Activated naive CD4-positive, alpha-beta T cell treated with anti-CD3 and anti-CD28 coated beads, Interleukin-2, amount 50 U/mL, for 24 hours (primary cell): ENCODE measurements around the gene EXOC4.
A peak's percentile ranks its signal among the peaks of the same experiment; 100 is the strongest.
"Not testable (repeated sequence)": the region's sequence is repeated elsewhere in the genome, so short reads cannot be mapped to it uniquely, and the experiment has no call there.

Source experiments
- H3K27ac Mint-ChIP-seq: one replicate; pipeline ENCODE4 v1.8.0; 2021; ENCODE audit warnings: mild to moderate bottlenecking, mixed read lengths
- H3K27me3 Mint-ChIP-seq: one replicate; pipeline ENCODE4 v1.8.0; 2021; ENCODE audit warnings: mixed read lengths
- H3K36me3 Mint-ChIP-seq: one replicate; pipeline ENCODE4 v1.8.0; 2021; ENCODE audit warnings: mixed read lengths
- H3K4me1 Mint-ChIP-seq: one replicate; pipeline ENCODE4 v1.8.0; 2021; ENCODE audit warnings: mixed read lengths
- H3K4me3 Mint-ChIP-seq: one replicate; pipeline ENCODE4 v1.8.0; 2021; ENCODE audit warnings: mild to moderate bottlenecking, mixed read lengths
- H3K9me3 Mint-ChIP-seq: one replicate; pipeline ENCODE4 v1.8.0; 2021; ENCODE audit warnings: mixed read lengths

The EXOC4 gene

DNA sequence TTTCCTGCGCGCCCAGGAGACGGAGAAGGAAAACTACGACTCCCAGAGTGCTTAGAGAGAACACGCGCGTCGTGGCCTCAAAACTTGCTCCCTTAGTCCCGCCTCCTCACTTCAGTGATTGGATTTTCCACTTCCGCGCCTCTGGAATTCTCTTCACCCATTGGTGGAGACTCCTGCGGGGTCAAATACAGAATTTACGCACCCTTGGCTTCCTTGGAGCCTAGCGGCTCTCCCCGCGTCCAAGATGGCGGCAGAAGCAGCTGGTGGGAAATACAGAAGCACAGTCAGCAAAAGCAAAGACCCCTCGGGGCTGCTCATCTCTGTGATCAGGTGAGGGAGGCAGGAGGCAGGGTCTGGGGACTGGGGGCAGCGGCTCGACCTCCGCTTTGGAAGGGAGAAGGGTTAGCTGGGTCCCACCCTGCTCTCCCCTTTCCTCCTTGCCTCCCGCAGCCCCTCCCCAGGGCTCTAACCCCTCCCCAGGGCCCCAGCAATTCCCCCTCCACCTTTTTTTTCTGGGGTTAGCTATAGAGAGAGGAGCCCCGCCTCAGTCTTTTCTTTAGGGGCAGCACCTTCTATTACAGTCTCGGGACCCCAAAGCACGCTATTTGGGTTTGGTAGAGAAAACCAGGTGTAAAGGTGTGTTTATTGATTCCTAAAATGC is at the start of gene EXOC4:
Gene EXOC4 (plus strand): TSS at position 221 of the 661 bp plus-strand sequence.
- peak within 1 kb of the TSS; percentile 92 for H3K4me3 Mint-ChIP-seq
- H3K4me1 Mint-ChIP-seq, result peaks cover 39% of the 10 kb centered on the region
- peaks cover 5% of the 10 kb centered on the region for H3K9me3 Mint-ChIP-seq
- H3K36me3 Mint-ChIP-seq, result peaks cover 3% of the 10 kb centered on the region
- H3K27ac Mint-ChIP-seq, result peak within 1 kb of the TSS; percentile 94
- H3K27me3 Mint-ChIP-seq, result no peaks in the 10 kb centered on the region

DNA sequence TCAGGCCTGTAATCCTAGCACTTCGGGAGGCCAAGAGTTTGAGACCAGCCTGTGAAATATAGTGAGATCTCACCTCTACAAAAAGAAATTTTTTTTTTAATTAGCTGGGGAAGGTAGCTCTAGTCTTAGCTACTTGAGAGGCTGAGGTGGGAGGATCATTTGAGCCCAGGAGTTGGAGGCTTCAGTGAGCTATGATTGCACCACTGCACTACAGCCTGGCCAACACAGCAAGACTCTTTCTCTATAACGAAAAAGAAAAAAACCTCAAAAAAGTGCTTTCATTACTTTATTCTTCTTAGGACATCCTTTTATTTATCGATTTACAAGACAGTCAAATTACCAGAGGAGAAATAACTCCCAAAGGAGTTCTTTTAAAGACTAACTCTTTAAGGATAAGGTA is 49.4 kb upstream of the EXOC4 start:
- Mint-ChIP-seq H3K27me3 (peaks cover 3% of the 10 kb centered on the region), H3K4me3 (no peak overlapping the region), H3K4me1 (no peaks in the 10 kb centered on the region), H3K9me3 (no peaks in the 10 kb centered on the region), H3K27ac (no peak overlapping the region), H3K36me3 (no peaks in the 10 kb centered on the region)

DNA sequence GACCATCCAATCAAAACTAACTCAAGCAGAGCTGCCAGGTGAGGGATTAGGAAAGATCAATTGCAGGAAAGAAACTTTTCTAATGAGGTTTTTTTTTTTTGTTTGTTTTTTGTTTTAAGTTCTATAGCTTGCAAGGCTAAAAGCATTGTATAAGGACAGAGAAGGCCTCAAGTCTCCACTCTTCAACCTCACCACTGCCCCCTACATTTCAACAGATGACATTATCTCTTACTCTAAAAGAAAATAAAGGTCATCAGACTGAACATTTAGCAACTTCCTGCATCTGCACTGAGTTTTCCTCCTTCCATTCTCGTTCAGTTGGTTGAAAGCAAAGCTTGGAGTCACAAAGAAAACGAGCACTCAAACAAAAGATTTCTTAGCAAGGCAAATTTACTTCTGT is 45.2 kb upstream of the EXOC4 start:
- Mint-ChIP-seq H3K27me3 (peaks cover 12% of the 10 kb centered on the region), H3K4me3 (no peak overlapping the region), H3K9me3 (no peaks in the 10 kb centered on the region), H3K36me3 (no peaks in the 10 kb centered on the region), H3K27ac (no peak overlapping the region), H3K4me1 (no peaks in the 10 kb centered on the region)

DNA sequence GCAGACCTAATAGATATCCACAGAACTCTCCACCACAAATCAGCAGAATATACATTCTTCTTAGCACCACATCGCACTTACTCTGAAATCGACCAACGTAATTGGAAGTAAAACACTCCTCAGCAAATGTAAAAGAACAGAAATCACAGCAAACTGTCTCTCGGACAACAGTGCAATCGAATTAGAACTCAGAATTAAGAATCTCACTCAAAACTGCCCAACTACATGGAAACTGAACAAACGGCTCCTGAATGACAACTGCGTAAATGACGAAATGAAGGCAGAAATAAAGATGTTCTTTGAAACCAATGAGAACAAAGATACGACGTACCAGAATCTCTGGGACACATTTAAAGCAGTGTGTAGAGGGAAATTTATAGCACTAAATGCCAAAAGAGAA is 42.1 kb upstream of the EXOC4 start:
- peaks cover 14% of the 10 kb centered on the region for H3K27me3 Mint-ChIP-seq
- H3K27ac Mint-ChIP-seq, result not testable (repeated sequence)

DNA sequence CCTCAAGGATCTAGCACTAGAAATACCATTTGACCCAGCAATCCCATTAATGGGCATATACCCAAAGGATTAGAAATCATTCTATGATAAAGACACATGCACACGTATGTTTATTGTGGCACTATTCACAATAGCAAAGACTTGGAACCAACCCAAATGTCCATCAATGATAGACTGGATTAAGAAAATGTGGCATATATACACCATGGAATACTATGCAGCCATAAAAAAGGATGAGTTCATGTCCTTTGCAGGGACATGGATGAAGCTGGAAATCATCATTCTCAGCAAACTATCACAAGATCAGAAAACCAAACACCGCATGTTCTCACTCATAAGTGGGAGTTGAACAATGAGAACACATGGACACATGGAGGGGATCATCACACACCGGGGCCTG is 39.1 kb upstream of the EXOC4 start:
- not testable (repeated sequence) for H3K36me3 Mint-ChIP-seq, H3K4me1 Mint-ChIP-seq, H3K4me3 Mint-ChIP-seq, H3K9me3 Mint-ChIP-seq, H3K27ac Mint-ChIP-seq
- H3K27me3 Mint-ChIP-seq, result peaks cover 15% of the 10 kb centered on the region

More for the DNA sequence above, 42.1 kb upstream of the EXOC4 start:
- H3K4me1 Mint-ChIP-seq, H3K36me3 Mint-ChIP-seq, H3K9me3 Mint-ChIP-seq, H3K4me3 Mint-ChIP-seq: not testable (repeated sequence)

GRCh38 chr7:133217773-133218172 is 35.1 kb upstream of the EXOC4 start:
- H3K36me3 Mint-ChIP-seq, result no peaks in the 10 kb centered on the region
- peaks cover 4% of the 10 kb centered on the region for H3K27me3 Mint-ChIP-seq
- no peaks in the 10 kb centered on the region for H3K4me1 Mint-ChIP-seq
- H3K4me3 Mint-ChIP-seq, result no peak overlapping the region
- no peaks in the 10 kb centered on the region for H3K9me3 Mint-ChIP-seq
- no peak overlapping the region for H3K27ac Mint-ChIP-seq

DNA sequence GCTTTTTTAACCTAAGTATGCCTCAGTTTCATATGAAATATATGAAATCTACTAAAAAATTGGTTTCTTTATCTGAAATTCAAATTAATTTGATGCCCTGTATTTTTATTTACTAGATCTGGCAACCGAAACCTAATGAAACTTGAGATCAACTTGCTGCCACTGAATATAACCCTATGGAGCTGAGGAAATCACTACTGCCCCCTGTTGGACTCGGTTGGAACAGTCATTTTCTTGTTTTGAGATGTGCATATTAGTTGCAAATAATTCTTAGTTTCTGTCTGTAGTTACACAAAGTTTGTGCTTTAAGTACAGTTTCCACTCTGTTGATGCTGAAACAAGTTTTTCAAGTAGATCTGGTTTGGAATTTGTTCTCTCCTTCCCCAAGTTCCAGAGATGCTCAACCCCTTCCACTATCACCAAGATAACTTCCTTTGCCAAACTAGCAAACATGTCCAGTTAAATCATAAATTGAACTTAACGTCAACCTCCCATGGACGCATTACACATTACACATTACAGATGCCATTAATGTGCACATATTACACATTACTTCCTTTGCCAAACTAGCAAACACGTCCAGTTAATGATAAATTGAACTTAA is 22.2 kb upstream of the EXOC4 start:
- Mint-ChIP-seq H3K4me3 (no peak overlapping the region), H3K36me3 (no peaks in the 10 kb centered on the region), H3K9me3 (no peaks in the 10 kb centered on the region), H3K27me3 (peaks cover 8% of the 10 kb centered on the region), H3K27ac (no peak overlapping the region), H3K4me1 (no peaks in the 10 kb centered on the region)

GRCh38 chr7:133233142-133233541 is 19.7 kb upstream of the EXOC4 start:
- Mint-ChIP-seq H3K9me3 (no peaks in the 10 kb centered on the region), H3K27me3 (peaks cover 8% of the 10 kb centered on the region), H3K36me3 (no peaks in the 10 kb centered on the region), H3K27ac (no peak overlapping the region), H3K4me3 (no peak overlapping the region), H3K4me1 (no peaks in the 10 kb centered on the region)

DNA sequence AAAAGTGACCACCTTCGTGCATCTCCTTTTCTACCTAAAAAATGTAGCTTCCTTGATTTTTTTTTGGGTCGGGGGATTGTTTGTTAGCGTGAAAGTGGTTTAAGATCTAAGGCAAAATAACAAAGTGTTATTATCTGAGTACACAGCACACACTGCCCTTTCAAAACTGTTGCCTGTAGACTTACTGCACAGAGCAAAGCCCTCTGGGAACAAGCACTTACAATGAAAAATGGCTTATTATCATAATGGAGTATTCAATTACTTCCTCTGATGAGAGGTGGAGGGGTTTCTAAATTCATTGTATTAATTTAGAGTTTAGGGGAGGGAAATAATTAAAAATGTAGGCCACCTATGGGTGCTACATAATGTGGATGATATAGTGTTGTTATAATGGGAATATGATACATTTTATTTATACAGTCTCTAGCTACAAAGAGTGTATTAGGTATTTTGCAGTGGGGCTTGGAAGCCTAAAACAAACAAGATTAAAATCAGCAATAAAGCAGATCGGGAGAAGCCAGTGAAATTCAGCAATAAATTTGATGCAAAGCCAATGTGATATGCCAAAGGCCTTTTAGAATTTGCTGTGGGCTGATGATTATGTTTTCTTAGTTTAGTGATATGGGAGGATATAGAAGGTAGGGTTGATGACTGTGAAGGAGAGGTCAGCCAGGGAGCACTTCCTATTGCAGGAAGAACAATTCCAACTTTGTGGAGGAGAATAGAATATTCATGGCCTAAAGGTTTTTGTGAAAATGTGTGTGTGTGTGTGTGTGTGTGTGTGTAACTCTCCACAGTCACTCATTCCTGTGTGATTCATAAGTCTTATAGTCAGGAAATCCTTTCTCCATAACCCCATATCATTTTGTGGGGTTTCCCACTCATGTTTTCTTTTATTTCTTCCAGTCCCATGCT is 17.7 kb upstream of the EXOC4 start:
- Mint-ChIP-seq H3K4me1 (no peaks in the 10 kb centered on the region), H3K4me3 (no peak overlapping the region), H3K27me3 (peaks cover 5% of the 10 kb centered on the region), H3K36me3 (no peaks in the 10 kb centered on the region), H3K27ac (no peak overlapping the region), H3K9me3 (no peaks in the 10 kb centered on the region)

- Mint-ChIP-seq H3K4me3 (no peak overlapping the region), H3K27me3 (peaks cover 4% of the 10 kb centered on the region), H3K27ac (no peak overlapping the region), H3K9me3 (no peaks in the 10 kb centered on the region), H3K36me3 (no peaks in the 10 kb centered on the region), H3K4me1 (no peaks in the 10 kb centered on the region)
These were observed 15.3 kb upstream of the EXOC4 start for GRCh38 chr7:133237545-133237944.

- Mint-ChIP-seq H3K27ac (no peak overlapping the region), H3K9me3 (no peaks in the 10 kb centered on the region), H3K4me3 (no peak overlapping the region), H3K4me1 (no peaks in the 10 kb centered on the region), H3K36me3 (no peaks in the 10 kb centered on the region), H3K27me3 (peaks cover 9% of the 10 kb centered on the region)
These were observed 12.6 kb upstream of the EXOC4 start for GRCh38 chr7:133240302-133240701.

DNA sequence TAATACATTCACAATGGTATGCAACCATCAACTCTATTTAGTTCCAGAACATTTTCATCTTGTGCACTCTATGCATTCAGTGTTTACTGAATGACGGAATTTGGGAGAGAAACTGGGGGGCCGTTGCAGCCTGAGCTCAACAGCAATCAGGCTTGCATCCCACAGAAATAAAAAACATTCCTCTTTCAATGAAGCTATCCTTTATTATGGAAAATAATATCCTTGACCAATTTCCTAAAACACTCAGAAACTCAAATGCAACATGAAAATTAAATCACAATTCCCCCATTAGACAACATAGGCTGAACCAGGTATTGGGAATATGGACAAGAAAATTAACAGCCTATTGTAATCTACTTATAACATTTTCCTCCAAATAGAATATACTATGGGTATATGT is 6.3 kb upstream of the EXOC4 start:
- no peaks in the 10 kb centered on the region for H3K4me1 Mint-ChIP-seq
- no peak overlapping the region for H3K27ac Mint-ChIP-seq
- H3K4me3 Mint-ChIP-seq, result no peak overlapping the region
- peaks cover 5% of the 10 kb centered on the region for H3K9me3 Mint-ChIP-seq
- peaks cover 2% of the 10 kb centered on the region for H3K36me3 Mint-ChIP-seq
- H3K27me3 Mint-ChIP-seq, result peaks cover 7% of the 10 kb centered on the region

DNA sequence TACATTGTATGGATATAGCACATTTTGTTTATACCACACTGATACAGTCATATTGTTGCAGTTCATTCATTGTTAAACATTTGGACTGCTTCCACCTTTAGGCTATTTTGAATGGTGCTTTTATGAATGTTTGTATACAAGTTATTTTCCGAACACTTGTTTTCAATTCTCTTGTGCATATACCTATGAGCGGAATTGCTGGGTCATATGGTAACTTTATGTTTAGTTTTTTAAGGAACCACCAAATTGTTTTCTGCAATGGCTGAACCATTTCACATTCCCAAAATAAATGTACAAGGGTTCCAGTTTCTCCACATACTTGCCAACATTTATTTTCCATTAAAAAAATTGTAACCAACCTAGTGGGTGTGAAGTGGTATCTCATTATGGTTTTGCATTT is 4.0 kb upstream of the EXOC4 start:
- H3K27ac Mint-ChIP-seq, result peak overlapping the region; percentile 59
- H3K4me1 Mint-ChIP-seq, result peaks cover 6% of the 10 kb centered on the region
- H3K36me3 Mint-ChIP-seq, result peaks cover 2% of the 10 kb centered on the region
- peaks cover 1% of the 10 kb centered on the region for H3K27me3 Mint-ChIP-seq
- peaks cover 5% of the 10 kb centered on the region for H3K9me3 Mint-ChIP-seq
- no peak overlapping the region for H3K4me3 Mint-ChIP-seq

- Mint-ChIP-seq H3K27ac (no peak overlapping the region), H3K4me1 (peaks cover 36% of the 10 kb centered on the region), H3K9me3 (peaks cover 5% of the 10 kb centered on the region), H3K36me3 (peaks cover 3% of the 10 kb centered on the region), H3K4me3 (peak overlapping the region; percentile 92), H3K27me3 (no peaks in the 10 kb centered on the region)
These were observed 396 bp upstream of the EXOC4 start for GRCh38 chr7:133252506-133252857.

- Mint-ChIP-seq H3K27me3 (no peaks in the 10 kb centered on the region), H3K4me1 (peaks cover 43% of the 10 kb centered on the region), H3K27ac (peak overlapping the region; percentile 84), H3K4me3 (peak overlapping the region; percentile 92), H3K9me3 (peaks cover 5% of the 10 kb centered on the region), H3K36me3 (peaks cover 3% of the 10 kb centered on the region)
These were observed 619 bp downstream of the EXOC4 start for GRCh38 chr7:133253519-133253875.

GRCh38 chr7:133255486-133255885 is 2.6 kb downstream of the EXOC4 start:
- Mint-ChIP-seq H3K9me3 (no peaks in the 10 kb centered on the region), H3K27me3 (no peaks in the 10 kb centered on the region), H3K36me3 (peaks cover 3% of the 10 kb centered on the region), H3K4me3 (no peak overlapping the region), H3K4me1 (peaks cover 51% of the 10 kb centered on the region), H3K27ac (no peak overlapping the region)
